ENCODE data around the gene RCVRN.

Gene RCVRN

GRCh38 chr17:9880582-9880999 lies 24.5 kb downstream of the RCVRN start:
- ChIA-PET POLR2A (no interaction called here), CTCF (interaction anchor here (0.6 kb wide), 1 partner anchor 81 kb away, joined by 3 read pairs; no protein-coding TSS in a partner anchor)
- no peak for TF ChIP-seq ELF4 (IDR thresholded peaks at IDR 0.05)
- no peak for TF ChIP-seq NFRKB (IDR thresholded peaks at IDR 0.05)
- no peak for TF ChIP-seq L3MBTL2 (conservative IDR thresholded peaks at IDR 0.05)
- TF ChIP-seq HDGF (IDR thresholded peaks at IDR 0.05; ENCODE audit: borderline replicate concordance): no peak
- no peak for TF ChIP-seq ZNF384 (IDR thresholded peaks at IDR 0.05)
- TF ChIP-seq TARDBP (IDR thresholded peaks at IDR 0.05): no peak
- TF ChIP-seq, protein P1, sequence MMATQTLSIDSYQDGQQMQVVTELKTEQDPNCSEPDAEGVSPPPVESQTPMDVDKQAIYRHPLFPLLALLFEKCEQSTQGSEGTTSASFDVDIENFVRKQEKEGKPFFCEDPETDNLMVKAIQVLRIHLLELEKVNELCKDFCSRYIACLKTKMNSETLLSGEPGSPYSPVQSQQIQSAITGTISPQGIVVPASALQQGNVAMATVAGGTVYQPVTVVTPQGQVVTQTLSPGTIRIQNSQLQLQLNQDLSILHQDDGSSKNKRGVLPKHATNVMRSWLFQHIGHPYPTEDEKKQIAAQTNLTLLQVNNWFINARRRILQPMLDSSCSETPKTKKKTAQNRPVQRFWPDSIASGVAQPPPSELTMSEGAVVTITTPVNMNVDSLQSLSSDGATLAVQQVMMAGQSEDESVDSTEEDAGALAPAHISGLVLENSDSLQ (IDR thresholded peaks at IDR 0.05): no peak
- no peak for TF ChIP-seq BHLHE40 (IDR thresholded peaks at IDR 0.05; ENCODE audit: borderline replicate concordance)
- TF ChIP-seq FOXK2 (IDR thresholded peaks at IDR 0.05): no peak
- TF ChIP-seq CTBP1 (IDR thresholded peaks at IDR 0.05; ENCODE audit: borderline replicate concordance): no peak
- no peak for TF ChIP-seq ARNT (IDR thresholded peaks at IDR 0.05)
- TF ChIP-seq SUZ12 (IDR thresholded peaks at IDR 0.05): no peak
- no peak for TF ChIP-seq FOXA1 (IDR thresholded peaks at IDR 0.05)
- no peak for TF ChIP-seq SP1 (IDR thresholded peaks at IDR 0.05)
- TF ChIP-seq FOXM1 (IDR thresholded peaks at IDR 0.05; ENCODE audit: borderline replicate concordance): no peak
- TF ChIP-seq LEF1 (IDR thresholded peaks at IDR 0.05; ENCODE audit: borderline replicate concordance): no peak
- no peak for DNase-seq (ENCODE audit: extremely low spot score)

DNA sequence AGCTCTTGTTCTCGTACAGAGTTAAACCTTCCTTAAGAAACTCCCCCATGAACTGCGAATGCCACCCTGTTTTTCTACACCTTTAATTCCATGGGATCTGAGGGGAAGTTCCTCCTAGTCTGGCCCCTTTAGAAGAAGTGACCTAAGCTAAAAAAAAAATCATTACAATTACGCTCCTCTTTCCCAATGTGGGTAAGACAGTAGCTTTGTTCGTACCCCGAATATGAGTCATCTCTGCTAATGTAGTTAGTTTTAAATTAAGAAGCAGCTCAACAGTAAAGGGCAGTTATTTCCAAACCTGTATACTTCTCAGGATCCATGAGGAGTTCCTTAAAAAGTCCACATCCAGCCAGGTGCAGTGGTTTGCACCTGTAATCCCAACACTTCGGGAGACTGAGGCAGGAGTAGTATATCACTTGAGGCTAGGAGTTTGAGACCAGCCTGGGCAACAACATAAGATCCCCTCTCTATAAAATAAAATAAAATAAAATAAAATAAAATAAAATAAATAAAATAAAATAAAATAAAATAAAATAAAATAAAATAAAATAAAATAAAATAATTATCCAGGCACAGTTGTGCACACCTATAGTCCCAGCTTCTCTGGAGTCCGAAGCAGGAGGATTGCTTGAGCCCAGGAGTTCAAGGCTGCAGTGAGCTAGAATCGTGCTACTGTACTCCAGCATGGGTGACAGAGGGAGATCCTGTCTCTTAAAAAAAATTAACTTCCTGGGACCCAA lies 26.1 kb downstream of the RCVRN start:
- ChIA-PET POLR2A (no interaction called here), CTCF (interaction anchor here (2.2 kb wide), 1 partner anchor 11 kb away, joined by 10 read pairs; no protein-coding TSS in a partner anchor)
- TF ChIP-seq SP1 (IDR thresholded peaks at IDR 0.05): no peak
- no peak for TF ChIP-seq L3MBTL2 (conservative IDR thresholded peaks at IDR 0.05)
- no peak for TF ChIP-seq ARNT (IDR thresholded peaks at IDR 0.05)
- TF ChIP-seq FOXA1 (IDR thresholded peaks at IDR 0.05): no peak
- TF ChIP-seq, protein P1 (IDR thresholded peaks at IDR 0.05): no peak
- DNase-seq (ENCODE audit: extremely low spot score): no peak

- POLR2A ChIA-PET: no interaction called here
- no peak for TF ChIP-seq ZNF384 (IDR thresholded peaks at IDR 0.05)
- no peak for TF ChIP-seq SUZ12 (IDR thresholded peaks at IDR 0.05)
- CTCF ChIA-PET: interaction anchor here (0.6 to 2.2 kb wide), 2 partner anchors 12 to 161 kb away, joined by 3 to 10 read pairs; no protein-coding TSS in a partner anchor
- no peak for DNase-seq (ENCODE audit: extremely low spot score)
Observed at GRCh38 chr17:9878356-9878755, 26.7 kb downstream of the RCVRN start.

DNA sequence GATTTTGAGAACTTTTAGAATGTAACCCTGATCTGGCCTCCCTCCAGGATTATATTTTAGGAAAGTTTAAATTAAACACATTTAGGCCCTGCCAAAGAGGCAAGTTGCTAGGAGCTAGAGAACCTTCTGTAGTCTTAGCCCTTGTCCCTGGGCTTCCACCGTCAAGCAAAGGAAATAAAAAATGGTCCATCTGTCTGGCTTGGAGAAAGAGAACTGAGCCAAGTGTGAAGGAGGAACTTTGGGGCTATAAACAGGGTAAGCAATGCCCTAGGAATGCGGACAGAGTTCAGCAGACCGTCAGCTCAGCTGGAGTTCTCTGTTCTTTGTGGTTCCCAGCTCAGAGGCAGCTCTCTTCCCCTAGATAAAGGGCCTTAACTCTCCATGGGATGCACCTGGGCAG lies 29.6 kb downstream of the RCVRN start:
- no peak for TF ChIP-seq FOXM1 (IDR thresholded peaks at IDR 0.05; ENCODE audit: borderline replicate concordance)
- TF ChIP-seq CTBP1 (IDR thresholded peaks at IDR 0.05; ENCODE audit: borderline replicate concordance): no peak
- no peak for TF ChIP-seq ZNF384 (IDR thresholded peaks at IDR 0.05)
- TF ChIP-seq SUZ12 (IDR thresholded peaks at IDR 0.05): no peak
- TF ChIP-seq SP1 (IDR thresholded peaks at IDR 0.05): no peak
- no peak for TF ChIP-seq BHLHE40 (IDR thresholded peaks at IDR 0.05; ENCODE audit: borderline replicate concordance)
- no peak for TF ChIP-seq FOXK2 (IDR thresholded peaks at IDR 0.05)
- TF ChIP-seq L3MBTL2 (conservative IDR thresholded peaks at IDR 0.05): no peak
- no peak for TF ChIP-seq ARNT (IDR thresholded peaks at IDR 0.05)
- TF ChIP-seq FOXA1 (IDR thresholded peaks at IDR 0.05): no peak
- no peak for TF ChIP-seq ELF4 (IDR thresholded peaks at IDR 0.05)
- TF ChIP-seq, protein P1 (IDR thresholded peaks at IDR 0.05): no peak
- no peak for TF ChIP-seq NFRKB (IDR thresholded peaks at IDR 0.05)
- TF ChIP-seq LEF1 (IDR thresholded peaks at IDR 0.05; ENCODE audit: borderline replicate concordance): no peak
- POLR2A ChIA-PET: no interaction called here
- no peak for DNase-seq (ENCODE audit: extremely low spot score)
- CTCF ChIA-PET: no interaction called here

GRCh38 chr17:9874722-9875121 lies 30.3 kb downstream of the RCVRN start:
- no peak for TF ChIP-seq ZNF384 (IDR thresholded peaks at IDR 0.05)
- no peak for TF ChIP-seq FOXA1 (IDR thresholded peaks at IDR 0.05)
- TF ChIP-seq TARDBP (IDR thresholded peaks at IDR 0.05): no peak
- no peak for TF ChIP-seq NFRKB (IDR thresholded peaks at IDR 0.05)
- POLR2A ChIA-PET: no interaction called here
- no peak for DNase-seq (ENCODE audit: extremely low spot score)
- CTCF ChIA-PET: no interaction called here

DNA sequence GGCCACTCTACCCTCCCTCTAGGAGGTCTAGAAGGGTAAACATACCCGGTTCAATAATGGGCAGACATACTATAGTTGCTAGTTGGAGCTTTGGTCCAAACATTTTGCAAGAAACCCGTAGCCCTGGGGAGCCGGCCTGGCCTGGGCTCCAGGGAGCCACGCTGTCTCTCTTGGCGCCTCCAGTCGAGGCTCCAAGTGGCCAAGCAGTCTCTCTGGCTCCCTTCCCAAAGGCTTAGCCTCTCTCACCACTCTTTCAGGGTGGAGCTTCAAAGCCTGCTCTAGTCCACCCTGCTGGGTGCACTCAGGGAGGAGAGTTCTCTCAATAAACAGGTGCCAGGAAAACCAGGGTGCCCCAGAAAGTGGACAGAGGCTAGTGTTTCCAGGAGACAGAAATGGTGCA lies 32.2 kb downstream of the RCVRN start:
- POLR2A ChIA-PET: no interaction called here
- TF ChIP-seq LEF1 (IDR thresholded peaks at IDR 0.05; ENCODE audit: borderline replicate concordance) (no peak), FOXM1 (IDR thresholded peaks at IDR 0.05; ENCODE audit: borderline replicate concordance) (no peak), TARDBP (IDR thresholded peaks at IDR 0.05) (no peak), CTBP1 (IDR thresholded peaks at IDR 0.05; ENCODE audit: borderline replicate concordance) (no peak), FOXK2 (IDR thresholded peaks at IDR 0.05) (no peak), L3MBTL2 (conservative IDR thresholded peaks at IDR 0.05) (no peak), SP1 (IDR thresholded peaks at IDR 0.05) (no peak), FOXA1 (IDR thresholded peaks at IDR 0.05) (no peak), ZNF384 (IDR thresholded peaks at IDR 0.05) (no peak), NFRKB (IDR thresholded peaks at IDR 0.05) (no peak), ARNT (IDR thresholded peaks at IDR 0.05) (no peak), SUZ12 (IDR thresholded peaks at IDR 0.05) (no peak), BHLHE40 (IDR thresholded peaks at IDR 0.05; ENCODE audit: borderline replicate concordance) (no peak), ELF4 (IDR thresholded peaks at IDR 0.05) (no peak), HDGF (IDR thresholded peaks at IDR 0.05; ENCODE audit: borderline replicate concordance) (no peak)
- TF ChIP-seq, protein P1 (IDR thresholded peaks at IDR 0.05): no peak
- DNase-seq (ENCODE audit: extremely low spot score): no peak
- CTCF ChIA-PET: no interaction called here
